Measurements from ENCODE around the gene CDON.

Gene CDON

GRCh38 chr11:125950696-125951651 is 111.7 kb downstream of the CDON start:
- Histone ChIP-seq H3K9me3 (ENCODE audit: insufficient read depth, low read depth, low read length) (no peaks in the 10 kb centered on the region), H3K9ac (ENCODE audit: low read depth, low read length, poor library complexity, severe bottlenecking) (no peak overlapping the region), H3K27me3 (ENCODE audit: insufficient read depth, low read length, poor library complexity, severe bottlenecking) (no peaks in the 10 kb centered on the region), H2AFZ (ENCODE audit: low read length) (no peak overlapping the region), H3K79me2 (ENCODE audit: insufficient read depth, low read length) (no peaks in the 10 kb centered on the region), H3K9me2 (replicated peaks; ENCODE audit: low read depth, low read length) (no peaks in the 10 kb centered on the region), H3K4me2 (ENCODE audit: low read depth, low read length, poor library complexity, severe bottlenecking) (no peak overlapping the region), H3F3A (ENCODE audit: low read depth) (no peaks in the 10 kb centered on the region), H3K4me1 (ENCODE audit: insufficient read depth, low read length, poor library complexity, severe bottlenecking) (no peaks in the 10 kb centered on the region), H4K20me1 (ENCODE audit: insufficient read depth, low read length, poor library complexity, severe bottlenecking) (no peaks in the 10 kb centered on the region), H3K4me3 (ENCODE audit: low read length, poor library complexity, severe bottlenecking) (no peak overlapping the region), H3K36me3 (ENCODE audit: insufficient read depth, low read length) (no peaks in the 10 kb centered on the region)
- TF ChIP-seq CTCF (conservative IDR thresholded peaks at IDR 0.05; ENCODE audit: low read length) (no peak), EZH2phosphoT487 (IDR thresholded peaks at IDR 0.05; ENCODE audit: borderline replicate concordance) (no peak)

GRCh38 chr11:125950178-125950490 is 112.5 kb downstream of the CDON start:
- TF ChIP-seq EZH2phosphoT487 (IDR thresholded peaks at IDR 0.05; ENCODE audit: borderline replicate concordance) = no peak
- no peaks in the 10 kb centered on the region for H3K9me2 ChIP-seq (replicated peaks; ENCODE audit: low read depth, low read length)
- no peaks in the 10 kb centered on the region for H3K4me1 ChIP-seq (ENCODE audit: insufficient read depth, low read length, poor library complexity, severe bottlenecking)
- no peaks in the 10 kb centered on the region for H3F3A ChIP-seq (ENCODE audit: low read depth)
- no peaks in the 10 kb centered on the region for H3K36me3 ChIP-seq (ENCODE audit: insufficient read depth, low read length)
- no peak overlapping the region for H3K4me3 ChIP-seq (ENCODE audit: low read length, poor library complexity, severe bottlenecking)
- no peak overlapping the region for H3K9ac ChIP-seq (ENCODE audit: low read depth, low read length, poor library complexity, severe bottlenecking)
- no peak overlapping the region for H3K4me2 ChIP-seq (ENCODE audit: low read depth, low read length, poor library complexity, severe bottlenecking)
- no peaks in the 10 kb centered on the region for H3K9me3 ChIP-seq (ENCODE audit: insufficient read depth, low read depth, low read length)
- no peaks in the 10 kb centered on the region for H3K27me3 ChIP-seq (ENCODE audit: insufficient read depth, low read length, poor library complexity, severe bottlenecking)
- H2AFZ ChIP-seq (ENCODE audit: low read length) = no peak overlapping the region
- no peaks in the 10 kb centered on the region for H4K20me1 ChIP-seq (ENCODE audit: insufficient read depth, low read length, poor library complexity, severe bottlenecking)
- no peaks in the 10 kb centered on the region for H3K79me2 ChIP-seq (ENCODE audit: insufficient read depth, low read length)

- Histone ChIP-seq H3K4me1 (ENCODE audit: insufficient read depth, low read length, poor library complexity, severe bottlenecking) (no peaks in the 10 kb centered on the region), H3K9me3 (ENCODE audit: insufficient read depth, low read depth, low read length) (no peaks in the 10 kb centered on the region), H4K20me1 (ENCODE audit: insufficient read depth, low read length, poor library complexity, severe bottlenecking) (no peaks in the 10 kb centered on the region), H3K79me2 (ENCODE audit: insufficient read depth, low read length) (no peaks in the 10 kb centered on the region), H3K4me3 (ENCODE audit: low read length, poor library complexity, severe bottlenecking) (no peak overlapping the region), H3K9me2 (replicated peaks; ENCODE audit: low read depth, low read length) (no peaks in the 10 kb centered on the region), H2AFZ (ENCODE audit: low read length) (no peak overlapping the region), H3K9ac (ENCODE audit: low read depth, low read length, poor library complexity, severe bottlenecking) (no peak overlapping the region), H3F3A (ENCODE audit: low read depth) (no peaks in the 10 kb centered on the region), H3K4me2 (ENCODE audit: low read depth, low read length, poor library complexity, severe bottlenecking) (no peak overlapping the region), H3K36me3 (ENCODE audit: insufficient read depth, low read length) (no peaks in the 10 kb centered on the region), H3K27me3 (ENCODE audit: insufficient read depth, low read length, poor library complexity, severe bottlenecking) (no peaks in the 10 kb centered on the region)
- TF ChIP-seq CTCF (conservative IDR thresholded peaks at IDR 0.05; ENCODE audit: low read length) (no peak), EZH2phosphoT487 (IDR thresholded peaks at IDR 0.05; ENCODE audit: borderline replicate concordance) (no peak)
Observed at GRCh38 chr11:125949271-125950177, 113.1 kb downstream of the CDON start.
